Right lobe of liver (tissue), 4 donors: Measurements from ENCODE around the gene ZNF532.

Source experiments
- CTCF ChIP-seq, 4 donors: fragments of 200-600 bp in 3 of 4; fragments of 450-650 bp in 1 of 4; IDR thresholded peaks; one replicate each; pipeline versions ENCODE4 v1.5.1 to v1.8.0; 2016 to 2022; ENCODE audit warnings: antibody characterized with exemption in 4 of 4, mild to moderate bottlenecking in 2 of 4
- POLR2A ChIP-seq: fragments of 450-650 bp; IDR thresholded peaks from one replicate; pipeline ENCODE4 v1.6.1; 2017; ENCODE audit warnings: antibody characterized with exemption, mild to moderate bottlenecking
- donor health status: DM: no; HTN: no; CAD: no.
- donor health status: DM: no; HTN: no; CAD: no.
- donor health status: DM: no; HTN: yes; CAD: no.

GRCh38 chr18:58848685-58849084 is 16.0 kb upstream of the ZNF532 start:
- TF ChIP-seq CTCF (IDR thresholded peaks at IDR 0.05) (no peak), POLR2A (no peak)
